GM12872 (cell line): Measurements from ENCODE around the gene TMEM205.

Experiments
- TF ChIP-seq, protein P1 (sequence below): IDR thresholded peaks from 3 replicates; pipeline ENCODE4 v1.5.1; 2011; ENCODE audit warnings: low read depth, mild to moderate bottlenecking, low read length, moderate library complexity; ENCODE audit not compliant: insufficient read depth

TMEM205 gene

DNA sequence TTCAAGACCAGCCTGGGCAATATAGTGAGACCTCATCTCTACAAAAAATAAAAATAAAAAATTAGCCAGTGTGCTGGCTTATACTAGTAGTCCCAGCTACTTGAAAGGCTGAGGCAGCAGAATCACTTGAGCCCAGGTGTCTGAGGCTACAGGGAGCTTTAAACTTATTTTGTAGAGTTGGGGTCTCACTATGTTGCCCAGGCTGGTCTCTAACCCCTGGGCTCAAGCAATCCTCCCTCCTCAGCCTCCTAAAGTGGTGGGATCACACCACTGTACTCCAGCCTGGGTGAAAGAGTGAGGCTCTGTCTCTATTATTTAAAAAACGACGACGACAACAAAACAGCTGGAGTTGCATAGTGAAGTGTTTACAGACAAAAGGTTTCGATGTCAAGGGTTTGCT is 14.6 kb downstream of the TMEM205 start:
- TF ChIP-seq, protein P1, sequence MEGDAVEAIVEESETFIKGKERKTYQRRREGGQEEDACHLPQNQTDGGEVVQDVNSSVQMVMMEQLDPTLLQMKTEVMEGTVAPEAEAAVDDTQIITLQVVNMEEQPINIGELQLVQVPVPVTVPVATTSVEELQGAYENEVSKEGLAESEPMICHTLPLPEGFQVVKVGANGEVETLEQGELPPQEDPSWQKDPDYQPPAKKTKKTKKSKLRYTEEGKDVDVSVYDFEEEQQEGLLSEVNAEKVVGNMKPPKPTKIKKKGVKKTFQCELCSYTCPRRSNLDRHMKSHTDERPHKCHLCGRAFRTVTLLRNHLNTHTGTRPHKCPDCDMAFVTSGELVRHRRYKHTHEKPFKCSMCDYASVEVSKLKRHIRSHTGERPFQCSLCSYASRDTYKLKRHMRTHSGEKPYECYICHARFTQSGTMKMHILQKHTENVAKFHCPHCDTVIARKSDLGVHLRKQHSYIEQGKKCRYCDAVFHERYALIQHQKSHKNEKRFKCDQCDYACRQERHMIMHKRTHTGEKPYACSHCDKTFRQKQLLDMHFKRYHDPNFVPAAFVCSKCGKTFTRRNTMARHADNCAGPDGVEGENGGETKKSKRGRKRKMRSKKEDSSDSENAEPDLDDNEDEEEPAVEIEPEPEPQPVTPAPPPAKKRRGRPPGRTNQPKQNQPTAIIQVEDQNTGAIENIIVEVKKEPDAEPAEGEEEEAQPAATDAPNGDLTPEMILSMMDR = no peak

DNA sequence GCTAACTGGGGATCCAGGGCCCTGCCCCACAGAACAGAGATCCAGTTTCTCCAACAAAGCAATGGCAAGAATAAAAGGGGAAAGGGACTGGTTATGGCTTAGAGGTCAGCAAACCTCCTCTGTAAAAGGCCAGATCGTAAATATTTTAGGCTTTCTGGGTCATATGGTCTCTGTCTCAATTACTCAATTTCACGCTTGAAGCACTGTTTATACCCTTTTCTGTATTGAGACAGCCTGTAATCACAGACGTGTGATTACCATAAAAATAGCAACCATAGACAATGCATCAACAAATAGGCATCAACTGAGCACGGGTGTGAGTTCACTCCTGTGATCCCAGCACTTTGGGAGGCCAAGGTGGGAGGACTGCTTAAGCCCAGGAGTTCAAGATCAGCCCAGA is 15.9 kb downstream of the TMEM205 start:
- TF ChIP-seq, protein P1 = no peak

DNA sequence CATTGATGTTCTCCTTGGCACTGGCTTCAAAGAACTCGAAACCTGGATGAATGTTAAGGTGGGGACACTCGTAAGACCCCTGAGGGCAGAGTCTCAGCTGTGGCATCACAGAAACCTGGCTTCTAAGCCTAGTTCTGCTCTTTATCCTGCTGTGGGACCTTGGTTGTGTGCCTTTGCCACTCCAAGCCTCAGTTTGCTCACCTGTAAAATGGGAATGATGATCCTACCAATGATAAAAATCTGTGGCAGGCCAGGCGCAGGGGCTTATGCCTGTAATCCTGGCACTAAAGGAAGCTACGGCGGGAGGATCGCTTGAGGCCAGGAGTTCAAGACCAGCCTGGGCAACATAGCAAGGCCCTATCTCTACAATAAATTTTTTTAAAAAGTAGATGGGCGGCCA is 20.5 kb downstream of the TMEM205 start:
- TF ChIP-seq, protein P1 = no peak

DNA sequence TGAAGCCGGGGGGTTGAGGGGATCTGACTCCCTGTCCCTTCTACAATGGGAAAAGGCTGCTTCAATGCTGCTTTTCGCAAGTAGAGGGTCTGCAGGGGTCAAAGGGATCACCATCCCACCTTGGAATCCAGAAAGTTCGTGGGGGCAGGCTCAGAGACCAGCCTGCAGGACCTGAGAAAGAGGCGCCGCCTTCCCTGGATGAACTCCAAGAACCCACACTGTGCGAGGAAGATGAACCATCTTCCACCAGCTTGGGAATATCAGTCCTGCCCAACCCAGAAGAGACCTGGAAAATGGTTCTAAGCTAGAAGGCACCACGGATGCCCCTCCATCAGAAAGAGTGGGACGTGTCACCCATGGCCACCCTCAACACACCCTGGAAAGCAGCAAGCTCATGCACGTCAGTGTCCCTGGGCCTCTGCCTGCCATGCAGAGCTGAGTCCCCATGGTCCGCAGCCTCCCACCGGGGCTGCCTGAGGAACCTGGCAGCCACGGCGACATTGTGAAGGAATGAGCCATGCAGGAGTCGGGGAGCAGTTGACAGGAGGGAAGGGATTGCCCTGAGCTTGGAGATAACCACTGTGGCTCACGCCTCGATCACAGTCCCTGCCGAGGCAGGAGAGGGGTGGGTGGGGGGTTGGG is 21.2 kb downstream of the TMEM205 start:
- TF ChIP-seq, protein P1 = no peak

DNA sequence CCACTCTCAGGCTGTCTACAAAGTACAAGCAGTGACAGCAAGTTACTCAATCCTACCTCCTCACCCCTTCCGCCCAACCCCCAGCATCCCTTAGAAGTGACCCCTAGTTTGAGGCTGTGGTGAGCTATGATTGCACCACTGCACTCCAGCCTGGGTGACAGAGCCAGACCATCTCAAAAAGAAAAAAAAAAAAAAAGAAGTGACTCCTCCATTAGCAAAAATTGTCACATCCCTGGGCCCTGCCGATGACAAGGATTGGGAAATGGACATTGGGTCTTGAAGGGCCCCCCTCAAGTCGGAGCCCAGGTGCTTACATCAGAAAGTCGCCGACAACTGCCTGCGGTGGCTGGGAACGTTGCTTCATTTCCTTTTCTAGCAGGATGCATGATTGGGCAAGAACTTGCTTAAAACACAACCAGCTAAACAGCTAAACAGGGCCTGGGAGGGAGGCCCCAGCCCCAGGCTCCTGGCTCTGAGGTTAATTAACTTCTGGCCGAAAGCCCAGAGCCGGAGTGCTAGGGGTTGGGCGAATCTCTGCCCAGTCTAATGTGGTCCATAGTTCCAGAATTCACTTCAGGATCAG is 21.9 kb downstream of the TMEM205 start:
- TF ChIP-seq, protein P1 = no peak

DNA sequence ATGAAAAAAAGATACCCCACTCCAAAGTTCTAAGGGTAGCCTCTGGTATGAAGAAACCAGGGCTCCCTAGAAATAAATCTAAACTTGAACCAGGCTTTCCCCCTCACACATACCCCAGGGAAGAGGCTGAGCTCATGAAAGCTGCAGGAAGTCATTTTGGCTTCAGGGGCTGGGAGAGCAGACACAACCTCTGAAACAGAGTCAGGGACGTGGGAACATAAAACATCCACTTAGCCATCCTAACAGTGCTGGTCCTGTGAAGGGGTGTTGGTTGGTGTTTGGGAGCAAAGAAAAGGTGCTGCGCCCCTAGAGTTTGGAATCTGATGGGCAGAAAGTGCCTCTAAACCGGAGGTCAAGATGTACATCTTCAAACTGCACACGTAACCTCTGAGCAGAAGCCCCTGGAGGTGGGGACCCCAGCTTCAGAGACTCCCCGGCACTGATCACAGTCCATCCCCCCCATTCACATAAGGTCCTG is 22.4 kb downstream of the TMEM205 start:
- TF ChIP-seq, protein P1 = no peak

DNA sequence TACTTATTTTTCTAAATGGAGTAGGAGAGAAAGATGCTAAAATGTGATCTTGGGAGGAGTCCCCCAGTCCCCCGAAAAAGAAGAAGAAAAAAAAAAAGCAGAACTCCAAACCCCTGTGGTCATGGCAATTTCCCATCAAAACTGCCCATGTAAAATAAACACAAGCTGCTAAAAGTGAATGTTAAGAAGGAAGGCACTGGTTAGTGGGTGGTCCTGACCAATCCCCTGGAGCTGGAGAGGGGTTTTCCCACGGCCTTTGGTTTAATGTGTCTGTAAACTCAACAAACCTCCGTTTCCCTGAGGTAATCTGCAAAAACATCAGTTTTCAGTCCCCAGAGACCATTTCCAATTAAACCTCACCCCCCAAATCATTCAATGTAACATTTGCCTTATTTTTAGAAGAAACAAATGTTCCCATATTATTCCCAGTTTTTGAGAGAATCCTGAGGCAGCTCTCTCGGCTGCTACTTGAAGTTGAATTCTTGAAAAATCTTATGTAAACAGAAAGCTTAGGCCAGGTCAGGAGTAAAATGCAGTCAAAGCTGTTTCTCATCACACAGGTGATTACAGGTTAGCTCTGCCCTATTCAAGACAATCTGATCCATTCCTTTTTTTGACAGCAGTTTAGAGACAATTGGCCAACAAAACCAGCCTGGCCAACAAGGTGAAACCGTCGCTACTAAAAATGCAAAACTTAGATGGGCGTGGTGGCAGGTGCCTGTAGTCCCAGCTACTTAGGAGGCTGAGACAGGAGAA is 23.6 kb downstream of the TMEM205 start:
- TF ChIP-seq, protein P1 = no peak
